OCI-LY7 (cell line): ENCODE data around the gene LYPD1. TPM values are rescaled to one million over a fixed set of nuclear protein-coding genes. Genes with fewer than 3 reads are reported as not detected.
"Not testable (repeated sequence)": the region's sequence is repeated elsewhere in the genome, so short reads cannot be mapped to it uniquely, and the experiment has no call there.

Source experiments
- BruUV-seq: library from RNA; stranded (reverse); fragments of 400-500 nt; replicated peaks from 2 replicates; lab custom pipeline; 2021; lab: Mats Ljungman, UMichigan
- CTCF ChIA-PET: fragments of 300-600 bp; sonication (Branson Sonifier 250); formaldehyde crosslinking; loops from one replicate; lab custom pipeline; 2022; ENCODE audit warnings: antibody characterized with exemption; ENCODE audit not compliant: unreplicated experiment; lab: Charles Lee
- POLR2A ChIA-PET: fragments of 300-600 bp; sonication (Branson Sonifier 250); formaldehyde crosslinking; loops from one replicate; lab custom pipeline; 2022; ENCODE audit warnings: antibody characterized with exemption; lab: Charles Lee
- DNase-seq: peaks from one replicate; pipeline ENCODE4 v3.0.0-alpha.2; 2015; ENCODE audit warnings: low spot score
- H2AFZ ChIP-seq: fragments of 200-600 bp; sonication (generic), shearing (Covaris generic); 2 replicates; pipeline ENCODE4 v1.6.1; 2014; ENCODE audit warnings: mild to moderate bottlenecking, antibody characterized with exemption, low read length, moderate library complexity
- H3K27ac ChIP-seq: fragments of 200-600 bp; sonication (generic); 2 replicates; pipeline ENCODE4 v1.5.1; 2014; ENCODE audit warnings: mixed run types, low read depth, mild to moderate bottlenecking, moderate library complexity, low read length, inconsistent platforms; ENCODE audit not compliant: poor library complexity, severe bottlenecking
- H3K36me3 ChIP-seq: fragments of 200-600 bp; sonication (generic); 2 replicates; pipeline ENCODE4 v1.6.1; 2014; ENCODE audit warnings: mild to moderate bottlenecking, antibody characterized with exemption, low read length, moderate library complexity, mixed read lengths; ENCODE audit not compliant: insufficient read depth
- H3K4me1 ChIP-seq: fragments of 200-600 bp; sonication (generic); 2 replicates; pipeline ENCODE4 v1.5.1; 2014; ENCODE audit warnings: mild to moderate bottlenecking, low read length; ENCODE audit not compliant: insufficient read depth, poor library complexity, severe bottlenecking
- H3K4me2 ChIP-seq: fragments of 200-600 bp; sonication (generic); 2 replicates; pipeline ENCODE4 v1.6.1; 2014; ENCODE audit warnings: mild to moderate bottlenecking, low read length
- H3K4me3 ChIP-seq: fragments of 200-600 bp; sonication (generic); 2 replicates; pipeline ENCODE4 v1.5.1; 2014; ENCODE audit warnings: mild to moderate bottlenecking, low read depth, low read length; ENCODE audit not compliant: poor library complexity, severe bottlenecking
- H3K79me2 ChIP-seq: fragments of 200-600 bp; sonication (generic); 2 replicates; pipeline ENCODE4 v1.6.1; 2016; ENCODE audit warnings: low read depth, mild to moderate bottlenecking, low read length, moderate library complexity, mixed read lengths; ENCODE audit not compliant: insufficient read depth
- H3K9me2 ChIP-seq: fragments of 200-600 bp; sonication (generic); 2 replicates; pipeline ENCODE4 v1.6.1; 2016; ENCODE audit warnings: mild to moderate bottlenecking, low read length, mixed read lengths; ENCODE audit not compliant: insufficient read depth
- H3K9me3 ChIP-seq: fragments of 200-600 bp; sonication (generic); 2 replicates; pipeline ENCODE4 v1.6.1; 2014; ENCODE audit warnings: mild to moderate bottlenecking, mixed run types, low read length, mixed read lengths
- H4K20me1 ChIP-seq: fragments of 200-600 bp; sonication (generic); 2 replicates; pipeline ENCODE4 v1.6.1; 2014; ENCODE audit warnings: mild to moderate bottlenecking, antibody characterized with exemption, low read length, moderate library complexity, mixed read lengths; ENCODE audit not compliant: insufficient read depth
- CTCF ChIP-seq: fragments of 200-600 bp; sonication (generic); conservative IDR thresholded peaks from 2 replicates; pipeline ENCODE4 v1.5.1; 2014; ENCODE audit warnings: mild to moderate bottlenecking, antibody characterized with exemption, low read length, moderate library complexity, mixed read lengths
- EZH2phosphoT487 ChIP-seq: fragments of 200-600 bp; sonication (generic); IDR thresholded peaks from 2 replicates; pipeline ENCODE4 v1.6.1; 2018; ENCODE audit warnings: low read depth, borderline replicate concordance, mild to moderate bottlenecking, mixed run types, antibody characterized with exemption, low read length, moderate library complexity, mixed read lengths
- intact Hi-C: fragments of 100-400 bp; cut with micrococcal nuclease; formaldehyde crosslinking; loops from one replicate; pipeline ENCODE4 v1.10.0; 2022; ENCODE audit not compliant: unreplicated experiment
- total RNA-seq, 2 experiments: library from RNA; depleted of rRNA in 1 of 2; stranded (reverse); fragments of >200 nt in 1 of 2; shearing (Covaris generic) in 1 of 2; gene quantifications; 2 replicates each; pipeline ENCODE4 v1.2.3, GENCODE V29; 2014 to 2022

The LYPD1 gene
- total RNA-seq, 2 experiments from 2014 or later = 1.4 to 1.8 TPM

GRCh38 chr2:132698347-132698746, 28.3 kb upstream of the LYPD1 start:
- H3K27ac ChIP-seq, H3K4me3 ChIP-seq, H4K20me1 ChIP-seq, H3K79me2 ChIP-seq, H3K9me2 ChIP-seq, H3K36me3 ChIP-seq, intact Hi-C loops, POLR2A ChIA-PET, H3K9me3 ChIP-seq, BruUV-seq, H3K4me2 ChIP-seq, CTCF ChIA-PET, H2AFZ ChIP-seq: not testable (repeated sequence)
- peaks cover 12% of the 10 kb centered on the region for H3K4me1 ChIP-seq
- DNase-seq = peak; percentile 5

DNA sequence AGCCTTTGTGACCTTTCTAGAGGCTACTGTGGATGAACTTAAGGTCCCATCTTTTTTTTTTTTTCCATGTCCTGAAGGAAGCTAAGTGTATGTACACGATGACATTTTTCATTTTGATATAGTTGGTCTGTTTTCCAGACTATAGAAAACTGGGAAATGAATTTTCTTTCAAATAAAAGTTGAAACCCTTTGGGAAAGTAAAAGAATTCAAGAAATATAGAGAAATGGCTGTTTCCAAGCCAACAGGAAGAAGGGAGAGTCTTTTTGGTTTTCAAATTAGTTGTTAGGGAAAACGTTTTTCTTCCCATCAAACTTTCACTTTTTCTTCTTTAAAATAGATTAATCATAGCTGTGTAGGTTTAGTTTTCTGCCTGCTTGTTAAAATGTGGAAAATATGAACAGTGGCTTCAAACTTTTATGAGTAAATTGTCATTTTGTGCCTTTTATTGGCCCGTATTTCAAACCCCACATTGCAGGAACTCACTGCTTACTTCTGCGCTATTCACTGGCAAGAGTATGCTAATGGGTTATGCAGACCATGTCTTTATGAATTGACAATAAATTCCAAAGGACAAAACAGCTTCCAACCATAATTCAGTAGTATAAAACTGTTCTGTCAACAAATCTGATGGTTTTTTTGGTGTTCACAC, 27.7 kb upstream of the LYPD1 start:
- DNase-seq = no peak
- Histone ChIP-seq H4K20me1 (no peaks in the 10 kb centered on the region), H3K9me3 (no peaks in the 10 kb centered on the region), H3K4me1 (peaks cover 12% of the 10 kb centered on the region), H3K36me3 (no peaks in the 10 kb centered on the region), H3K9me2 (no peaks in the 10 kb centered on the region), H3K4me3 (no peak overlapping the region), H2AFZ (no peak overlapping the region), H3K79me2 (no peaks in the 10 kb centered on the region), H3K27ac (no peak overlapping the region), H3K4me2 (no peak overlapping the region)
- no peak for TF ChIP-seq CTCF
- no peak for TF ChIP-seq EZH2phosphoT487
- ChIA-PET POLR2A (interaction anchor here (0.6 to 0.7 kb wide), 2 partner anchors 386 to 849 kb away, joined by 3 read pairs; no protein-coding TSS in a partner anchor), CTCF (no interaction called here)
- BruUV-seq = no TSS peak
- intact Hi-C loops = no loop called here

- no peak for TF ChIP-seq EZH2phosphoT487
- TF ChIP-seq CTCF = no peak
- intact Hi-C loops = no loop called here
- Histone ChIP-seq H3K9me3 (no peaks in the 10 kb centered on the region), H3K4me1 (peaks cover 1% of the 10 kb centered on the region), H3K4me3 (no peak overlapping the region), H4K20me1 (no peaks in the 10 kb centered on the region), H2AFZ (no peak overlapping the region), H3K36me3 (no peaks in the 10 kb centered on the region), H3K4me2 (no peak overlapping the region), H3K9me2 (no peaks in the 10 kb centered on the region), H3K79me2 (no peaks in the 10 kb centered on the region), H3K27ac (no peak overlapping the region)
- ChIA-PET CTCF (no interaction called here), POLR2A (interaction anchor here (0.6 to 1.3 kb wide), 5 partner anchors 18 to 225 kb away, joined by 3 to 8 read pairs (median 3); no protein-coding TSS in a partner anchor)
- no TSS peak for BruUV-seq
- no peak for DNase-seq
Observed at GRCh38 chr2:132692816-132693215, 22.8 kb upstream of the LYPD1 start.
